ENCODE results near the gene NME7. TPM values are rescaled to one million over a fixed set of nuclear protein-coding genes. Genes with fewer than 3 reads are reported as not detected.

The NME7 gene
- total and polyA plus RNA-seq, 4 donors = 13.3 to 23.5 (median 17.7) TPM

GRCh38 chr1:169100208-169100607 is 267.4 kb downstream of the NME7 start:
- DNase-seq = no peak
- Histone ChIP-seq H3K9me3 (ENCODE audit: control insufficient read depth, low read length) (no peaks in the 10 kb centered on the region), H3K4me1 (ENCODE audit: control insufficient read depth in 1 of 2, insufficient read depth in 2 of 2, low read length in 2 of 2) (no peaks in the 10 kb centered on the region), H3K27me3 (ENCODE audit: control insufficient read depth in 1 of 2, insufficient read depth in 2 of 2, low read length in 1 of 2) (no peaks in the 10 kb centered on the region), H3K4me3 (ENCODE audit: low read length in 2 of 2) (no peak overlapping the region), H3K36me3 (ENCODE audit: control insufficient read depth in 1 of 2, insufficient read depth in 2 of 2, low read length in 1 of 2) (no peaks in the 10 kb centered on the region), H3K27ac (ENCODE audit: low read depth in 1 of 2, low read length in 2 of 2) (no peak overlapping the region)
- 66 to 68% methylated on average over 1 of the region's 1 CpG for WGBS, 2 donors
- ATAC-seq (ENCODE audit: low FRiP score) = no peak
- intact Hi-C loops (cut with DNase I) = loop anchor here in 1 of 2 donors (10.0 kb wide), 2 partner anchors 95 to 245 kb away; no protein-coding TSS in a partner anchor

DNA sequence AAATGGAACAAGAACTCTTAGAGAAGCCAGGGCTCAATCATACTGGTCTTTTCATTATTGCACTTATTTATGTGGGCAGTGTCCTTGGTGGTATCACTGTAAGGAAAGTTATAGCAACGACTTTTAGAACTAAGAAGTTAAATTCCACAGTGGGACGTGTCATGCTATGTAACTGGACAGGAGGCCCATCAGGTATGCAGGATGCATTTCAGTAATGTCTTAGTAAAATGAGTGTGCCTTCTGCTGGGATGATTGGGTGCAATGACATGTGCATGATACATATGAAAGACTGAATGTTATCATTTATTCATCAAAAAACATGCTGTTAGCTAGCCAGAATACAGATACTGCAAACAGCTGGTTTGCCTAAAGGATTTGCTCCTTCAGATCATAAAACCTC is 268.0 kb downstream of the NME7 start:
- no peaks in the 10 kb centered on the region for H3K4me1 ChIP-seq (ENCODE audit: control insufficient read depth in 1 of 2, insufficient read depth in 2 of 2, low read length in 2 of 2)
- no peak overlapping the region for H3K27ac ChIP-seq (ENCODE audit: low read depth in 1 of 2, low read length in 2 of 2)
- ATAC-seq (ENCODE audit: low FRiP score) (no peak), DNase-seq (no peak)
- H3K9me3 ChIP-seq (ENCODE audit: control insufficient read depth, low read length) = no peaks in the 10 kb centered on the region
- H3K27me3 ChIP-seq (ENCODE audit: control insufficient read depth in 1 of 2, insufficient read depth in 2 of 2, low read length in 1 of 2) = no peaks in the 10 kb centered on the region
- H3K36me3 ChIP-seq (ENCODE audit: control insufficient read depth in 1 of 2, insufficient read depth in 2 of 2, low read length in 1 of 2) = no peaks in the 10 kb centered on the region
- intact Hi-C loops (cut with DNase I) = no loop called here
- 81 to 83% methylated on average over 2 of the region's 2 CpGs for WGBS, 2 donors
- no peak overlapping the region for H3K4me3 ChIP-seq (ENCODE audit: low read length in 2 of 2)

DNA sequence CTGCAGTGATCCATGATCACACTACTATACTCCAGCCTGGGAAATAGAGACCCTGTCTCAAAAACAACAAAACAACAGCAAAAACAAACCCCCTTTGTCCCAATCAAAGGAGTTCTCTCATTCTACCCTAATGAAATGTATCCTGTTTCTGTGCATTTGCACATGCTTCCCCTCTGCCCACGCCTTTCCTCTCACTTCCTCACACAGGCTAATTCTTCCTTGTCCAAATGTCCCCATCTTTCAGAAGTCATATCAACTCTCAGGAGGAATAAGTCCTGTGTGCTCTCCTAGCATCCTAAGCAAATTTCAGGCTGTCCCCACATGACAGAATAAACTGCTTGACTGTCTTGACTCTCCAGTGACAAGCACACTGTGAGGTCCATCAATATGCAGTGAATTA is 269.2 kb downstream of the NME7 start:
- H3K4me1 ChIP-seq (ENCODE audit: control insufficient read depth in 1 of 2, insufficient read depth in 2 of 2, low read length in 2 of 2) = no peaks in the 10 kb centered on the region
- H3K36me3 ChIP-seq (ENCODE audit: control insufficient read depth in 1 of 2, insufficient read depth in 2 of 2, low read length in 1 of 2) = no peaks in the 10 kb centered on the region
- ATAC-seq (ENCODE audit: low FRiP score) (no peak), DNase-seq (no peak)
- H3K4me3 ChIP-seq (ENCODE audit: low read length in 2 of 2) = no peak overlapping the region
- no peak overlapping the region for H3K27ac ChIP-seq (ENCODE audit: low read depth in 1 of 2, low read length in 2 of 2)
- WGBS, 2 donors = 95 to 96% methylated on average over 1 of the region's 1 CpG
- intact Hi-C loops (cut with DNase I) = no loop called here
- no peaks in the 10 kb centered on the region for H3K9me3 ChIP-seq (ENCODE audit: control insufficient read depth, low read length)
- H3K27me3 ChIP-seq (ENCODE audit: control insufficient read depth in 1 of 2, insufficient read depth in 2 of 2, low read length in 1 of 2) = no peaks in the 10 kb centered on the region

DNA sequence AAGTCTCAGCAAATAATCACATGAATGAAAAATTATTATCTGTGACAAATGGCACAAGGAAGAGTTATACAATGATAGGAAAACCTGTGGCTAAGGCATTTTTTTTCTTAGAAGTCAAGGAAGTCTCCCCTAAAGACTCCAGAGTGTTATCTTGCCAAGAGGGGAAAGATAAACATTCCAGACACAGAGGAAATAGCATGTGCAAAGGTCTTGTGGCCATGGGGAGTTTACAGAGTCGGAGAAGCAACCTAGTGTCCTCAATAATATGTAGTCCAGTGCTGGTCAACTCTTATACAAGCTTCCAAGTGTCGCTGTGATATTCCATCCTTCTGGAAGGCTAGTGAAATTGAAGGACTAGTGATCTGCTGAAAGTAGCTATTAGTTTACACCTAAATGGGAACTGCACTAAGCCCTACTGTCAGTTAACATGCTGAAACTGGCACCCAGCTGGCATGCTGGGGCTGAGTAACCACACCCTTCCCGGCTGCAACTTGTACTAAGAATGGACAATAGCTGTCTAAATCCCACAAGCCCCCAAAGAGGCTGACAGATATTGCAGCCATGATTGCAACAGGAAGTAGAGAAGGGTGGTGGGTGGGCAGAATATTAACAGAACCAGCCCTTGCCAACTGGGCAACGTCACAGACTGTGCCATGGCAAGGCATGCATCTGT is 272.6 kb downstream of the NME7 start:
- Histone ChIP-seq H3K4me3 (ENCODE audit: low read length in 2 of 2) (no peak overlapping the region), H3K27ac (ENCODE audit: low read depth in 1 of 2, low read length in 2 of 2) (no peak overlapping the region), H3K27me3 (ENCODE audit: control insufficient read depth in 1 of 2, insufficient read depth in 2 of 2, low read length in 1 of 2) (no peaks in the 10 kb centered on the region), H3K36me3 (ENCODE audit: control insufficient read depth in 1 of 2, insufficient read depth in 2 of 2, low read length in 1 of 2) (no peaks in the 10 kb centered on the region), H3K4me1 (ENCODE audit: control insufficient read depth in 1 of 2, insufficient read depth in 2 of 2, low read length in 2 of 2) (no peaks in the 10 kb centered on the region), H3K9me3 (ENCODE audit: control insufficient read depth, low read length) (no peaks in the 10 kb centered on the region)
- no peak for DNase-seq
- 82 to 86% methylated on average over 4 of the region's 4 CpGs for whole genome bisulfite sequencing, 2 donors
- intact Hi-C loops (cut with DNase I) = no loop called here
- ATAC-seq (ENCODE audit: low FRiP score) = no peak

- ATAC-seq (ENCODE audit: low FRiP score) = no peak
Observed at GRCh38 chr1:169092399-169092798, 275.2 kb downstream of the NME7 start.

DNA sequence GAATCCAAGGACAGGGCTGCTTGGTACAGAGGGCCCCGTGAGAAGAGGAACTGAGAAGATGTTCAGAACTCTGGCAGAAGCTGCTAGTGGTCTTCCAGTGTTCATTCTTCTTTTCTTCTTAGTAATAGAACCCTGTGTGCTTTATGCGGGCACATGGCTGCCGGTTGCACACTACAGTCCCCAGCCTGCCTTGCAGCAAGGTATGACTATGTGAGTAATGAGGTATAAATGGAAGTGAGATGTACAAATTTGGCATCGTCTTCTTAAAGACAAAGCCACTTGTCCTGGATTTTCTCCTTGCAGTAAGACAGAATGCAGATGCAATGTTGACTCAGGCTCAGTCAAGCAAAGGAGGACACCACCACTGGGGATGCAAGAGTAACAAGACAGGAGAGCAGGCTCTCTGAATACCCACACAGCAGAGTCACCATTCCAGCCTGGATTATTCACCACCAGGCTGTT is 276.1 kb downstream of the NME7 start:
- no peak for ATAC-seq (ENCODE audit: low FRiP score)
- Histone ChIP-seq H3K36me3 (ENCODE audit: control insufficient read depth in 1 of 2, insufficient read depth in 2 of 2, low read length in 1 of 2) (no peaks in the 10 kb centered on the region), H3K27ac (ENCODE audit: low read depth in 1 of 2, low read length in 2 of 2) (no peak overlapping the region), H3K27me3 (ENCODE audit: control insufficient read depth in 1 of 2, insufficient read depth in 2 of 2, low read length in 1 of 2) (no peaks in the 10 kb centered on the region), H3K9me3 (ENCODE audit: control insufficient read depth, low read length) (no peaks in the 10 kb centered on the region), H3K4me1 (ENCODE audit: control insufficient read depth in 1 of 2, insufficient read depth in 2 of 2, low read length in 2 of 2) (no peaks in the 10 kb centered on the region), H3K4me3 (ENCODE audit: low read length in 2 of 2) (no peak overlapping the region)
- intact Hi-C loops (cut with DNase I) = no loop called here
- 95 to 98% methylated on average over 4 of the region's 4 CpGs for WGBS, 2 donors
- DNase-seq = no peak

More at GRCh38 chr1:169092399-169092798, 275.2 kb downstream of the NME7 start:
- no peaks in the 10 kb centered on the region for H3K27me3 ChIP-seq (ENCODE audit: control insufficient read depth in 1 of 2, insufficient read depth in 2 of 2, low read length in 1 of 2)
- intact Hi-C loops (cut with DNase I) = no loop called here
- no peak for DNase-seq
- no peaks in the 10 kb centered on the region for H3K9me3 ChIP-seq (ENCODE audit: control insufficient read depth, low read length)
- no peaks in the 10 kb centered on the region for H3K4me1 ChIP-seq (ENCODE audit: control insufficient read depth in 1 of 2, insufficient read depth in 2 of 2, low read length in 2 of 2)
- no peak overlapping the region for H3K27ac ChIP-seq (ENCODE audit: low read depth in 1 of 2, low read length in 2 of 2)
- H3K36me3 ChIP-seq (ENCODE audit: control insufficient read depth in 1 of 2, insufficient read depth in 2 of 2, low read length in 1 of 2) = no peaks in the 10 kb centered on the region
- no peak overlapping the region for H3K4me3 ChIP-seq (ENCODE audit: low read length in 2 of 2)
- 94 to 96% methylated on average over 2 of the region's 2 CpGs for whole genome bisulfite sequencing, 2 donors

- no peaks in the 10 kb centered on the region for H3K36me3 ChIP-seq (ENCODE audit: control insufficient read depth in 1 of 2, insufficient read depth in 2 of 2, low read length in 1 of 2)
- H3K4me3 ChIP-seq (ENCODE audit: low read length in 2 of 2) = no peak overlapping the region
- no peak overlapping the region for H3K27ac ChIP-seq (ENCODE audit: low read depth in 1 of 2, low read length in 2 of 2)
- DNase-seq = no peak
- no peaks in the 10 kb centered on the region for H3K9me3 ChIP-seq (ENCODE audit: control insufficient read depth, low read length)
- no peaks in the 10 kb centered on the region for H3K4me1 ChIP-seq (ENCODE audit: control insufficient read depth in 1 of 2, insufficient read depth in 2 of 2, low read length in 2 of 2)
- WGBS, 2 donors = 31 to 35% methylated on average over 4 of the region's 4 CpGs
- intact Hi-C loops (cut with DNase I) = no loop called here
- ATAC-seq (ENCODE audit: low FRiP score) = no peak
- H3K27me3 ChIP-seq (ENCODE audit: control insufficient read depth in 1 of 2, insufficient read depth in 2 of 2, low read length in 1 of 2) = no peaks in the 10 kb centered on the region
Observed at GRCh38 chr1:169090900-169091311, 276.7 kb downstream of the NME7 start.

DNA sequence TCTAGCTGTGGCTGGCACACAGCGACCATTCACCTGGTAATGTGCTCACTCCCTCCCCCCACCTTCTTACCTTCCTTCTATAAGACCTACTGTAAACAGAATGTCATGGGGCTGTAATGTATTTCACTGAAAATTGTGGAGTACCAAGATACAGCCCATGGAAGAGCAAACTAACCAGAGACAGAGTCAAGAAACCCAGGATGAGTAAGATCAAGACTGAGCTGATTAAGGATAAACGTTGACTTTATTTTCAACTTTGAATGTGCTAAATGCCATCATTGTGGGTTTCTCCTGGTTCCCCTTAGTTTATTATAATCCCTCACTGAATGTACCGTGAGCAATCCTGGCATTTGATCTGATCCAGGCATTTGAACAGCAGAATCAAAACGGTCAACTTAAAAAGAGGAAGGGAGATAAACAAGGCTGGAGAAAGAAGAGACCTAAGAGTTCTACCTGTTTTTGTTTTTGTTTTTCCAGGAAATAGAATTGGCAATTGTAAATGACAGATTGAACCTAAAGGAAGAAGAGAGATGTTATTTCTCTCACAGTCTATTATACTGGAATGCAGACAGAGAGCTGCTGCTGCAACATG is 277.2 kb downstream of the NME7 start:
- H3K27ac ChIP-seq (ENCODE audit: low read depth in 1 of 2, low read length in 2 of 2) = no peak overlapping the region
- 70 to 73% methylated on average over 4 of the region's 4 CpGs for WGBS, 2 donors
- no peaks in the 10 kb centered on the region for H3K36me3 ChIP-seq (ENCODE audit: control insufficient read depth in 1 of 2, insufficient read depth in 2 of 2, low read length in 1 of 2)
- H3K9me3 ChIP-seq (ENCODE audit: control insufficient read depth, low read length) = no peaks in the 10 kb centered on the region
- intact Hi-C loops (cut with DNase I) = no loop called here
- H3K4me1 ChIP-seq (ENCODE audit: control insufficient read depth in 1 of 2, insufficient read depth in 2 of 2, low read length in 2 of 2) = no peaks in the 10 kb centered on the region
- ATAC-seq (ENCODE audit: low FRiP score) (no peak), DNase-seq (no peak)
- no peaks in the 10 kb centered on the region for H3K27me3 ChIP-seq (ENCODE audit: control insufficient read depth in 1 of 2, insufficient read depth in 2 of 2, low read length in 1 of 2)
- H3K4me3 ChIP-seq (ENCODE audit: low read length in 2 of 2) = no peak overlapping the region

GRCh38 chr1:169089776-169090175 is 277.8 kb downstream of the NME7 start:
- H3K36me3 ChIP-seq (ENCODE audit: control insufficient read depth in 1 of 2, insufficient read depth in 2 of 2, low read length in 1 of 2) = no peaks in the 10 kb centered on the region
- no peak overlapping the region for H3K4me3 ChIP-seq (ENCODE audit: low read length in 2 of 2)
- no peaks in the 10 kb centered on the region for H3K9me3 ChIP-seq (ENCODE audit: control insufficient read depth, low read length)
- no peak overlapping the region for H3K27ac ChIP-seq (ENCODE audit: low read depth in 1 of 2, low read length in 2 of 2)
- no peaks in the 10 kb centered on the region for H3K4me1 ChIP-seq (ENCODE audit: control insufficient read depth in 1 of 2, insufficient read depth in 2 of 2, low read length in 2 of 2)
- no peak for DNase-seq
- intact Hi-C loops (cut with DNase I) = no loop called here
- H3K27me3 ChIP-seq (ENCODE audit: control insufficient read depth in 1 of 2, insufficient read depth in 2 of 2, low read length in 1 of 2) = no peaks in the 10 kb centered on the region
- ATAC-seq (ENCODE audit: low FRiP score) = no peak
- WGBS, 2 donors = 82 to 89% methylated on average over 2 of the region's 2 CpGs

Data from aorta (tissue), 5 donors.